GM23248 (cell line): ENCODE data around the gene GRIP1. TPM values are rescaled to one million over a fixed set of nuclear protein-coding genes. Genes with fewer than 3 reads are reported as not detected.
A peak's percentile ranks its signal among the peaks of the same experiment; 100 is the strongest.

Experiments used
- DNase-seq: peaks from one replicate; pipeline ENCODE4 v3.0.0-alpha.2; 2015
- H2AFZ ChIP-seq: fragments of 200-600 bp; sonication (generic); 2 replicates; pipeline ENCODE4 v1.6.1; 2016; ENCODE audit warnings: antibody characterized with exemption
- H3F3A ChIP-seq: fragments of 200-600 bp; sonication (generic); 2 replicates; pipeline ENCODE4 v1.6.1; 2016; ENCODE audit warnings: mild to moderate bottlenecking, antibody characterized with exemption, mixed run types; ENCODE audit not compliant: insufficient read depth
- H3K27ac ChIP-seq: fragments of 200-600 bp; sonication (generic); 2 replicates; pipeline ENCODE4 v1.5.1; 2016; ENCODE audit warnings: mild to moderate bottlenecking
- H3K27me3 ChIP-seq: fragments of 200-600 bp; sonication (generic); replicated peaks from 2 replicates; pipeline ENCODE4 v1.6.1; 2016; ENCODE audit warnings: mild to moderate bottlenecking; ENCODE audit not compliant: insufficient read depth
- H3K36me3 ChIP-seq: fragments of 200-600 bp; sonication (generic); 2 replicates; pipeline ENCODE4 v1.6.1; 2016; ENCODE audit warnings: low read depth, mild to moderate bottlenecking
- H3K4me1 ChIP-seq: fragments of 200-600 bp; sonication (generic); 2 replicates; pipeline ENCODE4 v1.6.1; 2016; ENCODE audit warnings: mild to moderate bottlenecking; ENCODE audit not compliant: insufficient read depth
- H3K4me2 ChIP-seq: fragments of 200-600 bp; sonication (generic); one replicate; pipeline ENCODE4 v1.6.1; 2016; ENCODE audit warnings: mild to moderate bottlenecking; ENCODE audit not compliant: unreplicated experiment
- H3K4me3 ChIP-seq: fragments of 200-600 bp; sonication (generic); 2 replicates; pipeline ENCODE4 v1.5.1; 2016; ENCODE audit warnings: mild to moderate bottlenecking
- H3K79me2 ChIP-seq: fragments of 200-600 bp; sonication (generic); 2 replicates; pipeline ENCODE4 v1.6.1; 2016; ENCODE audit warnings: mild to moderate bottlenecking; ENCODE audit not compliant: insufficient read depth
- H3K9ac ChIP-seq: fragments of 200-600 bp; sonication (generic); 2 replicates; pipeline ENCODE4 v1.6.1; 2016; ENCODE audit warnings: mild to moderate bottlenecking
- H3K9me2 ChIP-seq: fragments of 200-600 bp; sonication (generic); 2 replicates; pipeline ENCODE4 v1.6.1; 2016; ENCODE audit warnings: mixed run types, mild to moderate bottlenecking, moderate library complexity; ENCODE audit not compliant: insufficient read depth
- H3K9me3 ChIP-seq: fragments of 200-600 bp; sonication (generic); one replicate; pipeline ENCODE4 v1.6.1; 2017; ENCODE audit warnings: low read depth
- H4K20me1 ChIP-seq: fragments of 200-600 bp; sonication (generic); 2 replicates; pipeline ENCODE4 v1.6.0; 2016; ENCODE audit not compliant: insufficient read depth
- EZH2 ChIP-seq: fragments of 200-600 bp; sonication (generic); IDR thresholded peaks from 2 replicates; pipeline ENCODE4 v1.6.1; 2018; ENCODE audit warnings: antibody characterized with exemption, mild to moderate bottlenecking; ENCODE audit not compliant: insufficient read depth, poor library complexity, severe bottlenecking
- EZH2phosphoT487 ChIP-seq: fragments of 200-600 bp; sonication (generic); IDR thresholded peaks from 2 replicates; pipeline ENCODE4 v1.6.1; 2018; ENCODE audit warnings: antibody characterized with exemption, moderate library complexity, mild to moderate bottlenecking, low read depth; ENCODE audit not compliant: insufficient read depth
- WGBS, 2 experiments: methylation state at CpG; one replicate each; pipeline ENCODE4 v1.1.6; 2015 to 2017; ENCODE audit warnings: low lambda C conversion rate in 2 of 2, low coverage in 1 of 2; ENCODE audit errors: missing lambda C conversion rate in 2 of 2; 5-methylcytosine and 5-hydroxymethylcytosine counted together
- in situ Hi-C: fragments of 300-500 bp; cut with MboI; formaldehyde crosslinking; loops from 2 replicates; pipeline ENCODE4 v1.15.0; 2020
- polyA plus RNA-seq: library from polyadenylated mRNA; unstranded; fragments of >200 nt; fragmentation: Nextera tagmentation; extraction: Ambion mirVana; gene quantifications from 2 replicates; pipeline ENCODE4 v1.2.1, GENCODE V29; 2016
- total RNA-seq: library from RNA; depleted of rRNA; stranded (reverse); fragments of >200 nt; shearing (Covaris generic); gene quantifications from 2 replicates; pipeline ENCODE4 v1.2.3, GENCODE V29; 2014

The GRIP1 gene
- total and polyA plus RNA-seq, 2 experiments from 2014 or later = not detected

DNA sequence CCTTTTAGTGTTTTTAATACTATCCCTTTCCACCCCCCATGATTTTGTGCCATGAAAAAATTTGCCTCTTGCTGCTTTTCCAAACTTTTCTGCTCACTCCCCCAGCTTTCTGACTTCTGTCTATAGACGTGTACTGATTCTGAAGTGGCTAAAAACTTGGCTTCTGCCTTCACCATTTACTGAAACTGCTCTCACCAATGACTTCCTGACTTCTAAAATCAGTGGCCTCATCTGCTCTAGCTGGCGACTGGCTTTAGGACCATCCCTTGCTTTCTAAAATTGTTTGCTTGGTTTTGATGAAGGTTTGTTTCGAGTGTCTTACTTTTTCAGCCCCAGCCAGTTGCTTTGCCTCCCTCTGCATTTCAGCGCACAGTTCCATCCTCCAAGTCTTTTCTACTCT lies 231.2 kb downstream of the GRIP1 start:
- Histone ChIP-seq H4K20me1 (no peaks in the 10 kb centered on the region), H3K4me3 (no peak overlapping the region), H3K27me3 (peaks cover 8% of the 10 kb centered on the region; the same call in 1 of the 2 replicates), H3K36me3 (no peaks in the 10 kb centered on the region), H3K9ac (no peak overlapping the region), H3K27ac (no peak overlapping the region), H3K79me2 (no peaks in the 10 kb centered on the region), H3K4me2 (no peak overlapping the region), H3K9me3 (no peaks in the 10 kb centered on the region), H3F3A (no peaks in the 10 kb centered on the region), H3K4me1 (no peaks in the 10 kb centered on the region), H3K9me2 (no peaks in the 10 kb centered on the region), H2AFZ (no peak overlapping the region)
- in situ Hi-C loops = no loop called here
- 26 to 33% methylated on average over 4 of the region's 4 CpGs for WGBS, 2 experiments
- TF ChIP-seq EZH2phosphoT487 (no peak), EZH2 (no peak)
- no peak for DNase-seq

DNA sequence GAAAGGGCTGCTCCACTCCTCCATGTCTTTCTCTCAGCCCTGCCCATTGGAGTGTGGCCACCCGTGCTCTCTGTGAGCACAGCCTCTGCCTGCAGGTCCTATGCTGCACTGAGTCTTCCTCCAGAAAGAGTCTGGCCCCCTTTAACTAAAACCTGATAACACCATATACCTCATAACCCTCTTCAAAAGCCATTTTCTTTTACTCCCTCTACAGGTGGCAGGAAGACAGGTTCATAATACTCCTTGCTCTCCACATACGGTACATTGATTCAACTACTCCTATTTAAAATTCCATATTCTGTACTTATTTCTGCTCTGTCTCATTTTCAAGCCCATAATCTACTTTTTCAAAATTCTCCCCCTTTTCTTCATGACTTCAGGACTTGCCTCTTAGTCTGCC lies 232.6 kb downstream of the GRIP1 start:
- H2AFZ ChIP-seq = no peak overlapping the region
- no peaks in the 10 kb centered on the region for H3F3A ChIP-seq
- no peak overlapping the region for H3K27ac ChIP-seq
- in situ Hi-C loops = no loop called here
- no peaks in the 10 kb centered on the region for H4K20me1 ChIP-seq
- no peak overlapping the region for H3K4me3 ChIP-seq
- H3K4me2 ChIP-seq = no peak overlapping the region
- no peaks in the 10 kb centered on the region for H3K36me3 ChIP-seq
- no peaks in the 10 kb centered on the region for H3K4me1 ChIP-seq
- H3K9ac ChIP-seq = no peak overlapping the region
- WGBS, 2 experiments = 41% methylated on average over 2 of the region's 2 CpGs
- H3K9me3 ChIP-seq = no peaks in the 10 kb centered on the region
- no peaks in the 10 kb centered on the region for H3K79me2 ChIP-seq
- DNase-seq = no peak
- H3K9me2 ChIP-seq = no peaks in the 10 kb centered on the region
- TF ChIP-seq EZH2phosphoT487 (no peak), EZH2 (no peak)
- peaks cover 8% of the 10 kb centered on the region; the same call in 1 of the 2 replicates for H3K27me3 ChIP-seq

DNA sequence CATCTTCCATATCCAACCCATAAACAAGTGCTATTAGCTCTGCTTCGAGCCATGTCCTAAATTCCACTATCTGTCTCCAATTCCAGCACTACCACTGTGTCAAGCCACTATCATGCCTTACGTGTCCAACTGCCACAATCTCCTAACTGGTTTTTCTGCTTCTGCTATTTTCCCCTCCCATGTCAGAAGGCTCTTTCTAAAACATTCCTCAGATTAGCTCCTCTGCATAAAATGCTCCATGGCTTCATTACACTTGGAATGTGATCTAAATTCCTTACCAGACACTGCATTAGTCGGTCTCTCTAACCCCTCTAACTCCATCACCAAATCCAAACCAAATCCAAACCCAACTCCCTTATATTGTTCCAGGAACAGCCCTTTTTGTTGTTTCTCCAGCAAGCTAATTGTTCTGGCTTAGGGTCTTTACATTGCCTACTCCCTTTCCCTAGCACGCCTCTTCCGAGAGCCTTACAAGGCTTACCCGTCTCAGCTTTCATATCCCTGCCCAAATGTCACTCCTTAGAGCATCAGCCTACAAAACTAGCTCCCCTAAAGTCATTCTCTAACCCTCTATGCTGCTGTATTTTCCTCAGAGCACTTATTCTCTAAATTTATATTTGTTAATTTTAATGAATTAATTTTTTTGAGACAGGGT lies 236.8 kb downstream of the GRIP1 start:
- no peaks in the 10 kb centered on the region for H4K20me1 ChIP-seq
- in situ Hi-C loops = no loop called here
- H3K4me2 ChIP-seq = no peak overlapping the region
- no peaks in the 10 kb centered on the region for H3F3A ChIP-seq
- TF ChIP-seq EZH2 (no peak), EZH2phosphoT487 (no peak)
- no peaks in the 10 kb centered on the region for H3K4me1 ChIP-seq
- no peak overlapping the region for H3K27ac ChIP-seq
- no peak overlapping the region for H3K4me3 ChIP-seq
- no peaks in the 10 kb centered on the region for H3K36me3 ChIP-seq
- H3K79me2 ChIP-seq = no peaks in the 10 kb centered on the region
- H2AFZ ChIP-seq = no peak overlapping the region
- H3K27me3 ChIP-seq = 0 out of 2 replicates have a peak, but pooled peaks cover 6% of the 10 kb centered on the region
- H3K9ac ChIP-seq = no peak overlapping the region
- DNase-seq = no peak
- no peaks in the 10 kb centered on the region for H3K9me3 ChIP-seq
- H3K9me2 ChIP-seq = no peaks in the 10 kb centered on the region
- 30 to 35% methylated on average over 6 of the region's 6 CpGs for WGBS, 2 experiments

DNA sequence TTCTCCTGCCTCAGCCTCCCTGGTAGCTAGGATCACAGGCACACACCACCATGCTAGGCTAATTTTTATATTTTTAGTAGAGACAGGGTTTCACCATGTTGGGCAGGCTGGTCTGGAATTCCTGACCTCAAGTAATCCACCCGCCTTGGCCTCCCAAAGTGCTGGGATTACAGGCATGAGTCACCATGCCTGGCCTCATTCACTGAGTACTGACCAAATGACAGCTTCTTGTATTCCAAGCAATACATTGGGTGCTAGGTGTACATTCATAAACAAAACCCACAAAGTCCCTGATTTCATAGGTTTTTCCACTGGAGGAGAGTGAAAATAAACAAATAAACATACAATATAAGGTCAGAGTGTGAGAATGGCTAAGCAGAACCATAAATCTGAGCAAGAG lies 240.3 kb downstream of the GRIP1 start:
- Histone ChIP-seq H3K4me1 (no peaks in the 10 kb centered on the region), H3F3A (no peaks in the 10 kb centered on the region), H2AFZ (no peak overlapping the region), H3K79me2 (no peaks in the 10 kb centered on the region), H3K27me3 (peaks cover 17% of the 10 kb centered on the region; the same call in 1 of the 2 replicates), H3K27ac (no peak overlapping the region), H3K9me2 (no peaks in the 10 kb centered on the region), H3K4me2 (no peak overlapping the region), H3K9ac (no peak overlapping the region), H3K36me3 (no peaks in the 10 kb centered on the region), H3K4me3 (no peak overlapping the region), H4K20me1 (no peaks in the 10 kb centered on the region), H3K9me3 (no peaks in the 10 kb centered on the region)
- DNase-seq = peak; percentile 15
- TF ChIP-seq EZH2phosphoT487 (no peak), EZH2 (no peak)
- in situ Hi-C loops = no loop called here
- 30 to 40% methylated on average over 1 of the region's 1 CpG for WGBS, 2 experiments
